MCF 10A (cell line): ENCODE results near the gene C3orf49. TPM values are rescaled to one million over a fixed set of nuclear protein-coding genes. Genes with fewer than 3 reads are reported as not detected.

ENCODE experiments used
- BruUV-seq: library from RNA; stranded (reverse); fragments of 400-500 nt; replicated peaks from 2 replicates; lab custom pipeline; 2021; lab: Mats Ljungman, UMichigan
- CTCF ChIA-PET: fragments of 300-600 bp; sonication (Branson Sonifier 250); formaldehyde crosslinking; extraction: SDS; loops from one replicate; lab custom pipeline; 2021; ENCODE audit warnings: antibody characterized with exemption, inconsistent platforms; lab: Yijun Ruan, JAX
- POLR2A ChIA-PET: fragments of 300-600, 350-650 bp; sonication (Branson Sonifier 250); formaldehyde crosslinking; extraction: SDS; loops from one replicate; lab custom pipeline; 2020; ENCODE audit warnings: antibody characterized with exemption, inconsistent platforms; lab: Yijun Ruan, JAX
- DNase-seq: peaks from one replicate; pipeline ENCODE4 v3.0.0-alpha.2; 2018; ENCODE audit not compliant: unreplicated experiment
- H3K27ac Mint-ChIP-seq: one replicate; pipeline ENCODE4 v1.8.0; 2022; ENCODE audit warnings: mild to moderate bottlenecking, low read depth, mixed read lengths; ENCODE audit not compliant: unreplicated experiment
- H3K27me3 Mint-ChIP-seq: one replicate; pipeline ENCODE4 v1.8.0; 2022; ENCODE audit warnings: mixed read lengths; ENCODE audit not compliant: insufficient read depth, unreplicated experiment
- H3K36me3 Mint-ChIP-seq: one replicate; pipeline ENCODE4 v1.8.0; 2022; ENCODE audit warnings: mild to moderate bottlenecking, moderate library complexity, mixed read lengths; ENCODE audit not compliant: insufficient read depth, unreplicated experiment
- H3K4me1 Mint-ChIP-seq: one replicate; pipeline ENCODE4 v1.8.0; 2022; ENCODE audit warnings: mixed read lengths; ENCODE audit not compliant: insufficient read depth, unreplicated experiment
- H3K4me3 Mint-ChIP-seq: one replicate; pipeline ENCODE4 v1.8.0; 2022; ENCODE audit warnings: mild to moderate bottlenecking, moderate library complexity, mixed read lengths; ENCODE audit not compliant: unreplicated experiment
- H3K9me3 Mint-ChIP-seq: one replicate; pipeline ENCODE4 v1.8.0; 2022; ENCODE audit warnings: mixed read lengths; ENCODE audit not compliant: unreplicated experiment
- intact Hi-C: fragments of 100-400 bp; cut with micrococcal nuclease; formaldehyde crosslinking; loops from 2 replicates; pipeline ENCODE4 v1.14.1; 2022
- total RNA-seq: library from RNA; stranded (reverse); gene quantifications from 2 replicates; pipeline ENCODE4 v1.2.3, GENCODE V29; 2022
- TF ChIP-seq, protein P1 (sequence below): fragments of 200-600 bp; IDR thresholded peaks from one replicate; pipeline ENCODE4 v1.8.0; 2022; ENCODE audit warnings: antibody characterized with exemption, mild to moderate bottlenecking; ENCODE audit not compliant: unreplicated experiment

C3orf49 gene
- total RNA-seq, 1 experiment from 2014 or later = not detected

DNA sequence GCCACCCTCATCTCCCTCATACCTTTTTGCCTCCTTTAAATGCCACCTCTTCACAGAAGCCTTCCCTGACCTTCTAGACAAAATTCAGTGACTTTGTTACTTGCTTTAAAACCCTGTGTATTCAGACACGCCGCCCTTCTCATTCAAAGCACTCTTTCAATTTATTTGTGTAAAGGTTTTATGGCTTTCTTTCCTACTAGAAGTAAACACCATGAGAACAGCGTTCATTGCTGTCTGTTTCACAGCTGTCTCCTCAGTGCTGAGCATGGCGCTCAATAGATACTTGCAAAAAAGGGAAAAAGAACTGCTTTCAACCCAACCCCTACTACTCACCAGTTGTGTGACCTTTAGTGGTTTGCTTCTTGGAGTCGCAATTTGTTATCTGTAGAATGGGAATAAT, 61.6 kb downstream of the C3orf49 start:
- TF ChIP-seq, protein P1, sequence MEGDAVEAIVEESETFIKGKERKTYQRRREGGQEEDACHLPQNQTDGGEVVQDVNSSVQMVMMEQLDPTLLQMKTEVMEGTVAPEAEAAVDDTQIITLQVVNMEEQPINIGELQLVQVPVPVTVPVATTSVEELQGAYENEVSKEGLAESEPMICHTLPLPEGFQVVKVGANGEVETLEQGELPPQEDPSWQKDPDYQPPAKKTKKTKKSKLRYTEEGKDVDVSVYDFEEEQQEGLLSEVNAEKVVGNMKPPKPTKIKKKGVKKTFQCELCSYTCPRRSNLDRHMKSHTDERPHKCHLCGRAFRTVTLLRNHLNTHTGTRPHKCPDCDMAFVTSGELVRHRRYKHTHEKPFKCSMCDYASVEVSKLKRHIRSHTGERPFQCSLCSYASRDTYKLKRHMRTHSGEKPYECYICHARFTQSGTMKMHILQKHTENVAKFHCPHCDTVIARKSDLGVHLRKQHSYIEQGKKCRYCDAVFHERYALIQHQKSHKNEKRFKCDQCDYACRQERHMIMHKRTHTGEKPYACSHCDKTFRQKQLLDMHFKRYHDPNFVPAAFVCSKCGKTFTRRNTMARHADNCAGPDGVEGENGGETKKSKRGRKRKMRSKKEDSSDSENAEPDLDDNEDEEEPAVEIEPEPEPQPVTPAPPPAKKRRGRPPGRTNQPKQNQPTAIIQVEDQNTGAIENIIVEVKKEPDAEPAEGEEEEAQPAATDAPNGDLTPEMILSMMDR = no peak
- no TSS peak for BruUV-seq
- POLR2A ChIA-PET = no interaction called here

GRCh38 chr3:63886858-63887257, 67.8 kb downstream of the C3orf49 start:
- Mint-ChIP-seq H3K27me3 (no peaks in the 10 kb centered on the region), H3K4me3 (no peak overlapping the region), H3K9me3 (no peaks in the 10 kb centered on the region), H3K36me3 (peaks cover 11% of the 10 kb centered on the region), H3K4me1 (peaks cover 6% of the 10 kb centered on the region), H3K27ac (no peak overlapping the region)
- BruUV-seq = no TSS peak
- DNase-seq = no peak
- POLR2A ChIA-PET = no interaction called here
- intact Hi-C loops = no loop called here
- CTCF ChIA-PET = interaction anchor here (1.5 kb wide), 1 partner anchor 13 kb away, joined by 4 read pairs; no protein-coding TSS in a partner anchor
- TF ChIP-seq, protein P1 = no peak

More for the DNA sequence above, 61.6 kb downstream of the C3orf49 start:
- Mint-ChIP-seq H3K27me3 (no peaks in the 10 kb centered on the region), H3K27ac (no peak overlapping the region), H3K4me1 (peaks cover 12% of the 10 kb centered on the region), H3K36me3 (no peaks in the 10 kb centered on the region), H3K9me3 (no peaks in the 10 kb centered on the region), H3K4me3 (no peak overlapping the region)
- DNase-seq = no peak
- intact Hi-C loops = no loop called here
- CTCF ChIA-PET = no interaction called here

DNA sequence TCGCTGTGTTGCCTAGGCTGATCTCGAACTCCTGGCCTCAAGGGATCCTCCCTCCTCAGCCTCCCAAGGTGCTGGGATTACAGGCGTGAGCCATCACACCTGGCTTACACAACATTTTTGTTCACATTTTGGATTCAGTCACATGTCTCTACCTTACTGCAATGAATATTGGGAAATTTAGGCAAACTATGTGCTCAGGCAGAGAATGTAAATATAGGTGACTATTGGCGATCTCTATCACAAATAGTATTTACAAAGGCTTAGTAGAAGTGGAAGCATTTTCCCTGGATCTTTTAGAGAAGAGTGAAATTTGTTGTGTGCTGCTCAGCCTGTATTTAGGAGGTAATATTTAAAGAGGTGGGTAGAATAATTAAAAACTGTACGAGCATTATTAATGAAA, 72.4 kb downstream of the C3orf49 start:
- CTCF ChIA-PET = interaction anchor here (0.6 kb wide), 1 partner anchor 570 kb away, joined by 3 read pairs; no protein-coding TSS in a partner anchor
- no peak overlapping the region for H3K27ac Mint-ChIP-seq
- no TSS peak for BruUV-seq

DNA sequence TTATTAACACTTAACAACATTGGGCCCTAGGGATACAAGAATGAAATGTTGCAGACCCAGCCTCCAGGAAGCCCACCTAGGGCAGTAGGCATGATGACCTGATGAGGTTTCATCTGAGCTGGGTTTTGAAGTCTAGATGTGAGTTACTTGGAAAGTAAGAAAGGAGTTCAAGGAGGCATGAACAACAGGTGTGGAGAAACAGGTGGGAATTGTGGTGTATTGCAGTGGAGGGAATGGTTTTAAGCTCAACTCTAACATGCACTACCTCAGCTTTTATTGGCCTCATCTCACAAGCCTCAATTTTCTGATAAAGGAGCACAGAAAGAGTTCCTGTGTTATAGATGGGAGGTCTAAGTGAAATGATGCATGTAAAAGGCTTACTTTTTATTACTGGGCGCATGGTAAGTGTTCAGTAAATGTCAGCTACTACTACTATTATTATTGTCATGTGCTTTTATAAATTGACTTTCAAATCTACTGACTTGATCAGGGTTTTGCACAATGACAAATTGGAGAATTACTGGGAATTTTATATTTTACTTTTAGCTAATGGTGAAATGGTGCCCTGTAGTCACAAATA, 73.8 kb downstream of the C3orf49 start:
- Mint-ChIP-seq H3K36me3 (peaks cover 17% of the 10 kb centered on the region), H3K9me3 (no peaks in the 10 kb centered on the region), H3K27me3 (no peaks in the 10 kb centered on the region), H3K4me3 (no peak overlapping the region), H3K27ac (no peak overlapping the region), H3K4me1 (peaks cover 6% of the 10 kb centered on the region)
- no TSS peak for BruUV-seq
- ChIA-PET CTCF (interaction anchor here (0.6 to 1.0 kb wide), 4 partner anchors 8 to 1335 kb away, joined by 3 to 4 read pairs (median 3); no protein-coding TSS in a partner anchor), POLR2A (no interaction called here)
- TF ChIP-seq, protein P1 = no peak
- no peak for DNase-seq
- intact Hi-C loops = no loop called here

More for the DNA sequence above, 72.4 kb downstream of the C3orf49 start:
- no peak overlapping the region for H3K4me3 Mint-ChIP-seq
- no peak for DNase-seq
- peaks cover 6% of the 10 kb centered on the region for H3K4me1 Mint-ChIP-seq
- no peaks in the 10 kb centered on the region for H3K27me3 Mint-ChIP-seq
- intact Hi-C loops = no loop called here
- H3K9me3 Mint-ChIP-seq = no peaks in the 10 kb centered on the region
- POLR2A ChIA-PET = no interaction called here
- TF ChIP-seq, protein P1 = no peak
- peaks cover 17% of the 10 kb centered on the region for H3K36me3 Mint-ChIP-seq
